Psoas muscle (tissue), 8 donors: ENCODE data around the gene IBA57. TPM values are rescaled to one million over a fixed set of nuclear protein-coding genes. Genes with fewer than 3 reads are reported as not detected.

Experiments
- ATAC-seq, 4 donors: fragments of 200-7000 bp; cut with Tn5 transposase; one replicate each; pipeline ENCODE4 v1.9.1; 2020; ENCODE audit warnings: moderate library complexity in 3 of 4, mild to moderate bottlenecking in 2 of 4
- DNase-seq, 2 donors: peaks; one replicate each; pipeline ENCODE4 v3.0.0-alpha.2; 2020
- H3K27ac ChIP-seq: fragments of 200-600 bp; one replicate; pipeline ENCODE4 v1.8.0; 2022
- H3K27me3 ChIP-seq, 3 donors: fragments of 200-600 bp in 1 of 3; one replicate each; pipeline versions ENCODE4 v1.6.1 to v1.8.0; 2013 to 2022; ENCODE audit warnings: low read length in 2 of 3, mild to moderate bottlenecking in 2 of 3, moderate library complexity in 1 of 3; ENCODE audit not compliant: insufficient read depth in 3 of 3
- H3K36me3 ChIP-seq, 2 donors: fragments of 200-600 bp in 1 of 2; one replicate each; pipeline versions ENCODE4 v1.6.1 to v1.8.0; 2013 to 2022; ENCODE audit warnings: low read depth in 1 of 2, mild to moderate bottlenecking in 1 of 2, moderate library complexity in 1 of 2; ENCODE audit not compliant: insufficient read depth in 1 of 2
- H3K4me1 ChIP-seq: fragments of 200-600 bp; one replicate; pipeline ENCODE4 v1.8.0; 2022
- H3K4me3 ChIP-seq: fragments of 200-600 bp; one replicate; pipeline ENCODE4 v1.8.0; 2022; ENCODE audit warnings: mild to moderate bottlenecking
- H3K9me3 ChIP-seq: fragments of 200-600 bp; one replicate; pipeline ENCODE4 v1.8.0; 2022
- CTCF ChIP-seq: fragments of 200-600 bp; IDR thresholded peaks from one replicate; pipeline ENCODE4 v1.8.0; 2022; ENCODE audit warnings: antibody characterized with exemption
- WGBS, 3 donors: extraction: QIAGEN DNeasy Blood & Tissue Kit; methylation state at CpG; one replicate each; pipeline versions ENCODE4 v1.1.6 to v1.1.7; 2013; 5-methylcytosine and 5-hydroxymethylcytosine counted together
- intact Hi-C, 2 donors: fragments of 100-400 bp; cut with DNase I; formaldehyde crosslinking; loops; one replicate each; pipeline versions ENCODE4 v1.11.0 to v1.14.2; 2022
- polyA plus RNA-seq, 3 donors: library from polyadenylated mRNA; stranded (reverse); fragments of 200-250 nt; gene quantifications; one replicate each; pipeline ENCODE4 v1.2.3, GENCODE V29; 2013
- total RNA-seq, 4 donors: library from RNA; stranded (reverse); fragmentation: NEBNext Ultra II Directional in 2 of 4; extraction: Animal tissue kit (Norgen Biotek cat#: 25700) in 2 of 4; gene quantifications; one replicate each; pipeline versions ENCODE4 v1.2.1 to v1.2.4, GENCODE V29; 2021 to 2023
- donor health status: healthy with polysubstance abuse.
- donor health status: DM: no; HTN: no; CAD: no; lungs with moderate emphysema.
- donor health status: Bipolar disorder and iron deficiency.
- donor health status: healthy.
- donor health status: DM: yes; HTN: yes; CAD: no.
- donor health status: DM: no; HTN: no; CAD: no.
- donor health status: DM: no; HTN: no; CAD: no.
- donor health status: DM: yes; HTN: yes; CAD: no.

IBA57 gene
- total and polyA plus RNA-seq, 7 donors = 7.7 to 26.2 (median 15.1) TPM

DNA sequence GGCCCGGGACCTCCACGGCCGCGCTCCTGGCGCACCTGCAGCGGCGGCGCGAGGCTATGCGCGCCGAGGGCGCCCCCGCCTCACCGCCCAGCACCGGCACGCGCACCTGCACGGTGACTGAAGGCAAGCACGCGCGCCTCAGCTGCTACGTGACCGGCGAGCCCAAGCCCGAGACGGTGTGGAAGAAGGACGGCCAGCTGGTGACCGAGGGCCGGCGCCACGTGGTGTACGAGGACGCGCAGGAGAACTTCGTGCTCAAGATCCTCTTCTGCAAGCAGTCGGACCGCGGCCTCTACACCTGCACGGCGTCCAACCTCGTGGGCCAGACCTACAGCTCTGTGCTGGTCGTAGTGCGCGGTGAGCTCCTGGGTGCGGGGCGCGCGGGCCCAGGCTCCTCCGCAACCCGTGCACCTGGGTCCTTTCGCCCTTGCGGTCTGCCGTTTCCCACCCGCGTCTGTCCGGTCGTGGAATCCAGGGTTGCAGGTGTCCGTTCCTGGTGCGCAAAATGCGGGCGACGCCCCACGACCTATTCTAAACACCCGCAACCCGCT is 46.9 kb downstream of the IBA57 start:
- no peak for TF ChIP-seq CTCF
- intact Hi-C loops = loop anchor here in 1 of 2 donors (5.0 to 10.0 kb wide), 2 partner anchors 65 to 272 kb away; partner anchors contain the start of gene RNF187
- peak overlapping the region; percentile 99 for H3K27ac ChIP-seq
- H3K4me1 ChIP-seq = peaks cover 57% of the 10 kb centered on the region
- no peaks in the 10 kb centered on the region for H3K27me3 ChIP-seq
- ATAC-seq (no peak), DNase-seq (peak in 1 of 2 donors; percentile 78)
- WGBS, 3 donors = 6 to 9% (median 8%) methylated on average over 37 to 66 of the region's 66 CpGs
- H3K4me3 ChIP-seq = peak overlapping the region; percentile 91
- H3K36me3 ChIP-seq = peaks cover 0 to 38% of the 10 kb centered on the region in 2 donors
- no peaks in the 10 kb centered on the region for H3K9me3 ChIP-seq

- Histone ChIP-seq H3K4me1 (peaks cover 62% of the 10 kb centered on the region), H3K9me3 (no peaks in the 10 kb centered on the region), H3K27me3 (no peaks in the 10 kb centered on the region), H3K36me3 (peaks cover 0 to 45% of the 10 kb centered on the region in 2 donors), H3K27ac (peak overlapping the region; percentile 99), H3K4me3 (peak overlapping the region; percentile 91)
- 1 to 2% (median 2%) methylated on average over 51 to 67 of the region's 67 CpGs for WGBS, 3 donors
- ATAC-seq (peak; percentile 20 to 41 (median 30)), DNase-seq (peak; percentile 86 to 93)
- intact Hi-C loops = loop anchor here in 1 of 2 donors (5.0 to 10.0 kb wide), 2 partner anchors 64 to 272 kb away; partner anchors contain the start of gene RNF187
- TF ChIP-seq CTCF = peak; percentile 40
Measured at GRCh38 chr1:228212966-228213844, 47.6 kb downstream of the IBA57 start.

DNA sequence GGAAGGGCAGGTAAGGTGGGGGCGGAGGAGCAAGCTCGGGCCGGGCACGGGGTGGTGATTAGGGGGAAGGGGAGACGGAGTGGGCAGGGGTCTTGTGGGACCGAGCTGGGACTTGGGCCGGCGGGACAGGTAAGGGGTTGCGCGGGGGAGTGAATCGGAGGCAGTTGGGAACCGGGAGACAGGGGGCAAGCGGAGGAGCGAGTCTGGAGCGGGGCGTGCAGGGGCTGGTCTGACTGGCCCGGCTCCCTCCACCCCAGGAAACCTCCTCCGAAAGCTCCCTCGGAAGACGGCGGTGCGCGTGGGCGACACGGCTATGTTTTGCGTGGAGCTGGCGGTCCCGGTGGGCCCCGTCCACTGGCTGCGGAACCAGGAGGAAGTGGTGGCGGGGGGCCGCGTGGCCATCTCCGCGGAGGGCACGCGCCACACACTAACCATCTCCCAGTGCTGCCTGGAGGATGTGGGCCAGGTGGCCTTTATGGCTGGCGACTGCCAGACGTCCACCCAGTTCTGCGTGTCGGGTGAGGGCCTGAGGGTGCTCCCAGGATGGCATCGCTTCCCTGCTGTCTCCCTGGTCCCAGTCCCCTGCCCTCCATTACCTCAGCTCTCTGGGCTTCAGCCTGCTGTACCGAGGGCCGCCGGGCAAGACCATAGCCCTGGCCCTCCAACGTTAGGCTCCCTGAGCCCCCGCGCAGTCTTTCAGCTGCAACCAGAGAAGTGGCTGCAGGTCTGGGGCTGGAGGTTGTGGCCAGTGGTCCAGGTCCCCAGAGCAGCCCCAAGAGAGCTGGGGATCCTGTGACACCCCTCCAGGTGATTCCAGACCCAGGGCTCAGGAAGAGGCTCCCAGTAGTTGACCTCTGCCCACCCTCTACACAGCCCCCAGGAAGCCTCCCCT is 48.6 kb downstream of the IBA57 start:
- H3K27ac ChIP-seq = peak overlapping the region; percentile 99
- H3K27me3 ChIP-seq = no peaks in the 10 kb centered on the region
- DNase-seq (no peak), ATAC-seq (no peak)
- 29 to 32% (median 29%) methylated on average over 42 to 48 of the region's 48 CpGs for WGBS, 3 donors
- no peaks in the 10 kb centered on the region for H3K9me3 ChIP-seq
- no peak for TF ChIP-seq CTCF
- peak overlapping the region; percentile 91 for H3K4me3 ChIP-seq
- peaks cover 71% of the 10 kb centered on the region for H3K4me1 ChIP-seq
- peaks cover 0 to 55% of the 10 kb centered on the region in 2 donors for H3K36me3 ChIP-seq
- intact Hi-C loops = loop anchor here in 1 of 2 donors (5.0 to 10.0 kb wide), 2 partner anchors 63 to 271 kb away; partner anchors contain the start of gene RNF187

DNA sequence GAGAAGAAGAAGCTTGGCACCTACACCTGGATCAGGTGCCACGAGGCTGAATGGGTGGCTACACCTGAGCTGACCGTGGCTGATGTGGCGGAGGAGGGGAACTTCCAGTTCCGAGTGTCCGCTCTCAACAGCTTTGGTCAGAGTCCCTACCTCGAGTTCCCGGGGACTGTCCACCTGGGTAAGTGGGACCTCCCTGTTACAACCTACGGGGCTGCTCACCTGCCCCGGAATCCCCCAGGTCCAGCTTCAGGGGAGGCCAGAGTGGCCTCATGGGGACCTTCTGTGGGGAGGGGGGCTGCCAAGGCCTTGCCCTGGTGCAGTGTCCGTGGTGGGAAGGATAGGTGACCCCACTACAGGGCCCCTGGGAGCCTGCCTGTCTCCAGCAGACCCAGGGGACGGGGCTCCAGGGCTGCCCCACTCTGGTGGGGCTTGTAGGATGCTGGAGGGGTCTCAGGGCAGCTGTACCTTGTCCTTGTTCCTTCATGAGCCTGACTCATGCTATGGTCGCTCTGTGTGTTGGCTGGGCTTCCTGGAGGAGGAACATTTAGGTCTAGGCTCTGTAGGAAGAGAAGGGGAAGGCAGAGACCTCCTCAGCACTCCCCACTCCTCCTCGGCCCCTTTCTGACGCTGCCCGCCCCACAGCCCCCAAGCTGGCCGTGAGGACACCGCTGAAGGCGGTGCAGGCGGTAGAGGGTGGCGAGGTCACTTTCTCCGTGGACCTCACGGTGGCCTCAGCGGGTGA is 49.5 kb downstream of the IBA57 start:
- no peak for TF ChIP-seq CTCF
- H3K36me3 ChIP-seq = peaks cover 4 to 64% of the 10 kb centered on the region in 2 donors
- H3K4me1 ChIP-seq = peaks cover 80% of the 10 kb centered on the region
- intact Hi-C loops = loop anchor here in 1 of 2 donors (5.0 to 10.0 kb wide), 2 partner anchors 62 to 270 kb away; partner anchors contain the start of gene RNF187
- H3K9me3 ChIP-seq = no peaks in the 10 kb centered on the region
- peak overlapping the region; percentile 91 for H3K4me3 ChIP-seq
- H3K27me3 ChIP-seq = no peaks in the 10 kb centered on the region
- 58 to 69% (median 64%) methylated on average over 23 of the region's 23 CpGs for WGBS, 3 donors
- H3K27ac ChIP-seq = peak overlapping the region; percentile 99
- DNase-seq (no peak), ATAC-seq (no peak)
